Ascending aorta (tissue), 2 donors: Measurements from ENCODE around the gene GUCY1A2. TPM values are rescaled to one million over a fixed set of nuclear protein-coding genes. Genes with fewer than 3 reads are reported as not detected.
"Not testable (repeated sequence)": the region's sequence is repeated elsewhere in the genome, so short reads cannot be mapped to it uniquely, and the experiment has no call there.

Source experiments
- DNase-seq, 2 donors: peaks; one replicate each; pipeline ENCODE4 v3.0.0-alpha.2; 2019; ENCODE audit warnings: low spot score in 2 of 2
- H3K27ac ChIP-seq, 2 donors: fragments of 200-600 bp; sonication (generic); one replicate each; pipeline ENCODE4 v1.5.1; 2016 to 2017; ENCODE audit warnings: mild to moderate bottlenecking in 1 of 2
- H3K27me3 ChIP-seq: fragments of 200-600 bp; sonication (generic); one replicate; pipeline ENCODE4 v1.5.1; 2017
- H3K36me3 ChIP-seq, 2 donors: fragments of 200-600 bp; sonication (generic); one replicate each; pipeline ENCODE4 v1.5.1; 2016
- H3K4me1 ChIP-seq, 2 donors: fragments of 200-600 bp; sonication (generic); one replicate each; pipeline ENCODE4 v1.5.1; 2016 to 2017; ENCODE audit warnings: mild to moderate bottlenecking in 1 of 2
- H3K4me3 ChIP-seq, 2 donors: fragments of 200-600 bp; sonication (generic); one replicate each; pipeline ENCODE4 v1.5.1; 2016 to 2017; ENCODE audit warnings: mild to moderate bottlenecking in 1 of 2
- H3K9me3 ChIP-seq, 2 donors: fragments of 200-600 bp; sonication (generic); one replicate each; pipeline ENCODE4 v1.5.1; 2016
- CTCF ChIP-seq, 3 experiments: fragments of 200-600 bp in 2 of 3; fragments of 450-650 bp in 1 of 3; sonication (generic) in 2 of 3; IDR thresholded peaks; one replicate each; pipeline ENCODE4 v1.5.1; 2016 to 2019; ENCODE audit warnings: antibody characterized with exemption in 3 of 3, mild to moderate bottlenecking in 1 of 3, moderate library complexity in 1 of 3
- intact Hi-C: fragments of 100-400 bp; cut with DNase I; formaldehyde crosslinking; loops from one replicate; pipeline ENCODE4 v1.15.1; 2023
- total RNA-seq: library from RNA; depleted of rRNA; stranded (reverse); fragments of >200 nt; gene quantifications from one replicate; pipeline ENCODE4 v1.1.0, GENCODE V29; 2016

Gene GUCY1A2
- total RNA-seq, 1 donor from 2014 or later: 5.6 TPM

- H3K4me3 ChIP-seq: no peak overlapping the region
- H3K4me1 ChIP-seq: no peaks in the 10 kb centered on the region
- H3K9me3 ChIP-seq: no peaks in the 10 kb centered on the region
- TF ChIP-seq CTCF (IDR thresholded peaks at IDR 0.05): no peak
- H3K36me3 ChIP-seq: no peaks in the 10 kb centered on the region
- intact Hi-C loops: no loop called here
- DNase-seq: no peak
- no peaks in the 10 kb centered on the region for H3K27me3 ChIP-seq
- no peak overlapping the region for H3K27ac ChIP-seq
Observed at GRCh38 chr11:106914409-106914808, 103.9 kb downstream of the GUCY1A2 start.

GRCh38 chr11:106913141-106913540 is 105.1 kb downstream of the GUCY1A2 start:
- Histone ChIP-seq H3K27ac (no peak overlapping the region), H3K4me1 (no peaks in the 10 kb centered on the region), H3K27me3 (no peaks in the 10 kb centered on the region), H3K4me3 (no peak overlapping the region), H3K36me3 (no peaks in the 10 kb centered on the region), H3K9me3 (no peaks in the 10 kb centered on the region)
- no peak for TF ChIP-seq CTCF (IDR thresholded peaks at IDR 0.05)
- DNase-seq: no peak
- intact Hi-C loops: no loop called here

- no peak overlapping the region for H3K4me3 ChIP-seq
- no peaks in the 10 kb centered on the region for H3K9me3 ChIP-seq
- no peak for TF ChIP-seq CTCF (IDR thresholded peaks at IDR 0.05)
- no peaks in the 10 kb centered on the region for H3K27me3 ChIP-seq
- no peak for DNase-seq
- no peaks in the 10 kb centered on the region for H3K36me3 ChIP-seq
- no peak overlapping the region for H3K27ac ChIP-seq
- intact Hi-C loops: no loop called here
- H3K4me1 ChIP-seq: no peaks in the 10 kb centered on the region
Observed at GRCh38 chr11:106904826-106905225, 113.5 kb downstream of the GUCY1A2 start.

GRCh38 chr11:106889718-106890117 is 128.6 kb downstream of the GUCY1A2 start:
- no peak for DNase-seq
- Histone ChIP-seq H3K9me3 (no peaks in the 10 kb centered on the region), H3K27ac (no peak overlapping the region), H3K4me3 (no peak overlapping the region), H3K4me1 (no peaks in the 10 kb centered on the region), H3K36me3 (no peaks in the 10 kb centered on the region), H3K27me3 (no peaks in the 10 kb centered on the region)
- TF ChIP-seq CTCF (IDR thresholded peaks at IDR 0.05): no peak
- intact Hi-C loops: no loop called here

GRCh38 chr11:106888386-106888785 is 129.9 kb downstream of the GUCY1A2 start:
- no peaks in the 10 kb centered on the region for H3K27me3 ChIP-seq
- no peak overlapping the region for H3K4me3 ChIP-seq
- DNase-seq: no peak
- no peaks in the 10 kb centered on the region for H3K36me3 ChIP-seq
- no peaks in the 10 kb centered on the region for H3K4me1 ChIP-seq
- H3K9me3 ChIP-seq: no peaks in the 10 kb centered on the region
- no peak overlapping the region for H3K27ac ChIP-seq
- intact Hi-C loops: no loop called here
- TF ChIP-seq CTCF (IDR thresholded peaks at IDR 0.05): no peak

- H3K4me1 ChIP-seq, H3K27ac ChIP-seq, intact Hi-C loops, H3K36me3 ChIP-seq, H3K27me3 ChIP-seq, H3K4me3 ChIP-seq, H3K9me3 ChIP-seq, DNase-seq: not testable (repeated sequence)
Observed at GRCh38 chr11:106883693-106884092, 134.6 kb downstream of the GUCY1A2 start.
